Measurements from ENCODE around the gene CYB5RL. TPM values are rescaled to one million over a fixed set of nuclear protein-coding genes. Genes with fewer than 3 reads are reported as not detected.
A peak's percentile ranks its signal among the peaks of the same experiment; 100 is the strongest.

Gene CYB5RL
- total RNA-seq, 6 donors from 2014 or later, result 2.7 to 10.0 (median 6.6) TPM

DNA sequence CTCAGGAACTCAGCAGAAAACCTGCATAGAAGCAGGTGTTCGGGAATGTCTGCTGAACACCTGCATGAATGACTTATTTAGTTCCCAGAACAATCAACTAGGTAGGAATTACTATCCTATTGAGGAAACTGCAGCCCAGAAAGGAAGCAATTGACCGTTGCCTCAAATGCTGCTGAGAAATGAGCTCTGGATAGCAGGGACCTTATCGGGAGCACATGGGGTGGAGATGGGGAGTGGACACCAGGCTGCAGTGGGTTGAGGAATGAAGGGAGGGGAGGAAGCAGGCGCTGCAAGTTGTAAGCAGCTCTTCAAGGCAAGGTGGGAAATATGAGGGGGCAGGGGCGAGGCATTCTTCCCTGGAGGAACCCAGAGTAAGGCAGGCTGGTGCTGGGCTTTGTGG, 36.3 kb downstream of the CYB5RL start:
- Histone ChIP-seq H3K27ac (no peak overlapping the region), H3K4me3 (no peak overlapping the region), H3K27me3 (no peaks in the 10 kb centered on the region), H3K36me3 (no peaks in the 10 kb centered on the region), H3K4me1 (no peaks in the 10 kb centered on the region), H3K9me3 (no peaks in the 10 kb centered on the region)
- TF ChIP-seq CTCF (IDR thresholded peaks at IDR 0.05) (no peak), POLR2A (IDR thresholded peaks at IDR 0.05) (no peak)
- no peak for ATAC-seq (ENCODE audit: low FRiP score in 2 of 2)
- no peak for DNase-seq
- WGBS, 2 donors, result 82 to 86% methylated on average over 5 of the region's 5 CpGs

GRCh38 chr1:54163051-54163450, 36.8 kb downstream of the CYB5RL start:
- Histone ChIP-seq H3K27ac (no peak overlapping the region), H3K4me1 (no peaks in the 10 kb centered on the region), H3K36me3 (no peaks in the 10 kb centered on the region), H3K9me3 (no peaks in the 10 kb centered on the region), H3K4me3 (no peak overlapping the region), H3K27me3 (no peaks in the 10 kb centered on the region)
- ATAC-seq (ENCODE audit: low FRiP score in 2 of 2), result no peak
- DNase-seq, result no peak
- no peak for TF ChIP-seq EP300 (IDR thresholded peaks at IDR 0.05)
- TF ChIP-seq CTCF (IDR thresholded peaks at IDR 0.05), result no peak
- TF ChIP-seq POLR2A (IDR thresholded peaks at IDR 0.05), result no peak
- TF ChIP-seq POLR2AphosphoS5 (IDR thresholded peaks at IDR 0.05), result no peak
- 55 to 84% methylated on average over 1 to 3 of the region's 3 CpGs for WGBS, 2 donors

- Histone ChIP-seq H3K27me3 (no peaks in the 10 kb centered on the region), H3K36me3 (no peaks in the 10 kb centered on the region), H3K4me1 (no peaks in the 10 kb centered on the region), H3K27ac (no peak overlapping the region), H3K4me3 (no peak overlapping the region), H3K9me3 (no peaks in the 10 kb centered on the region)
- WGBS, 2 donors, result 77% methylated on average over 6 of the region's 6 CpGs
- DNase-seq (no peak), ATAC-seq (ENCODE audit: low FRiP score in 2 of 2) (no peak)
- no peak for TF ChIP-seq POLR2A (IDR thresholded peaks at IDR 0.05)
- TF ChIP-seq CTCF (IDR thresholded peaks at IDR 0.05), result no peak
- TF ChIP-seq POLR2AphosphoS5 (IDR thresholded peaks at IDR 0.05), result no peak
- no peak for TF ChIP-seq EP300 (IDR thresholded peaks at IDR 0.05)
Observed at GRCh38 chr1:54161495-54162168, 38.2 kb downstream of the CYB5RL start.

DNA sequence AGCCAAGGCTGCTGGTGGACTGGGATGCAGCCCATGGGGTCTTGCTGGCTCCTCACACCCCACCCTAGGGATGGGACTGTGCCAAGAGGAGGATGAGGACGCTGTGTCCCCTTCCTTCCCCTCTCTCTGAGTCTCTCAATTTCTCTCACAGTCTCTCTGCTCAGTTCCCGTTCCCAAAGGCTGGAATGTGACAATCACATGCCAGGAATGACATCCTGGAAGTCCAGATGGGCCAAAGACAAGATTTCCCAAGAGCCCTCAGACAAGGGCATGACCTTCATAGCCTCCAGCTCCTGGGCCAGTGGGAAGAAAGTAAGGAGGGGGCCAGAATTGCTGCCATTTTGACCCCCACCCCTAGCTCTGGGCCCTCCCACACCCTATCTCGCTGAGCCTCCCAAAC, 39.5 kb downstream of the CYB5RL start:
- H3K27me3 ChIP-seq, result no peaks in the 10 kb centered on the region
- DNase-seq (no peak), ATAC-seq (ENCODE audit: low FRiP score in 2 of 2) (no peak)
- H3K4me3 ChIP-seq, result no peak overlapping the region
- WGBS, 2 donors, result 51 to 63% methylated on average over 2 to 3 of the region's 3 CpGs
- no peaks in the 10 kb centered on the region for H3K36me3 ChIP-seq
- TF ChIP-seq EP300 (IDR thresholded peaks at IDR 0.05) (peak in 1 of 4 donors; percentile 56), CTCF (IDR thresholded peaks at IDR 0.05) (no peak), POLR2AphosphoS5 (IDR thresholded peaks at IDR 0.05) (peak; percentile 10), POLR2A (IDR thresholded peaks at IDR 0.05) (no peak)
- H3K4me1 ChIP-seq, result no peaks in the 10 kb centered on the region
- H3K27ac ChIP-seq, result peak overlapping the region in 1 of 4 donors; percentile 6
- H3K9me3 ChIP-seq, result no peaks in the 10 kb centered on the region

- Histone ChIP-seq H3K4me1 (no peaks in the 10 kb centered on the region), H3K4me3 (no peak overlapping the region), H3K27me3 (no peaks in the 10 kb centered on the region), H3K9me3 (no peaks in the 10 kb centered on the region), H3K36me3 (no peaks in the 10 kb centered on the region), H3K27ac (peak overlapping the region in 1 of 4 donors; percentile 6)
- 48 to 79% methylated on average over 2 to 4 of the region's 4 CpGs for WGBS, 2 donors
- no peak for ATAC-seq (ENCODE audit: low FRiP score in 2 of 2)
- TF ChIP-seq POLR2AphosphoS5 (IDR thresholded peaks at IDR 0.05), result no peak
- no peak for DNase-seq
Observed at GRCh38 chr1:54159733-54160316, 40.0 kb downstream of the CYB5RL start.

Data from upper lobe of left lung (tissue), 6 donors.